Ectodermal cell (in vitro differentiated cells): ENCODE measurements around the gene BABAM2.

Experiments used
- H3K27ac ChIP-seq: 2 replicates; pipeline ENCODE4 v1.7.0; 2013; ENCODE audit warnings: mild to moderate bottlenecking, low read depth, low read length; ENCODE audit not compliant: insufficient read depth, poor library complexity, severe bottlenecking
- H3K27me3 ChIP-seq: 2 replicates; pipeline ENCODE4 v1.7.0; 2013; ENCODE audit warnings: mild to moderate bottlenecking, low read length; ENCODE audit not compliant: insufficient read depth, control insufficient read depth, poor library complexity, severe bottlenecking
- H3K36me3 ChIP-seq: one replicate; pipeline ENCODE4 v1.7.0; 2013; ENCODE audit warnings: low read length; ENCODE audit not compliant: control insufficient read depth, insufficient read depth
- H3K4me1 ChIP-seq: one replicate; pipeline ENCODE4 v1.7.0; 2013; ENCODE audit warnings: low read length; ENCODE audit not compliant: control insufficient read depth, insufficient read depth
- H3K4me3 ChIP-seq: 2 replicates; pipeline ENCODE4 v1.7.0; 2013; ENCODE audit warnings: low read depth, low read length, control low read depth; ENCODE audit not compliant: insufficient read depth
- H3K9me3 ChIP-seq: 2 replicates; pipeline ENCODE4 v1.7.0; 2013; ENCODE audit warnings: mild to moderate bottlenecking, low read length, moderate library complexity; ENCODE audit not compliant: control insufficient read depth
- WGBS, 2 experiments: methylation state at CpG; one replicate each; pipeline ENCODE4 v1.1.7; 2013; ENCODE audit warnings: missing lambda C conversion rate in 2 of 2; 5-methylcytosine and 5-hydroxymethylcytosine counted together

Gene BABAM2

DNA sequence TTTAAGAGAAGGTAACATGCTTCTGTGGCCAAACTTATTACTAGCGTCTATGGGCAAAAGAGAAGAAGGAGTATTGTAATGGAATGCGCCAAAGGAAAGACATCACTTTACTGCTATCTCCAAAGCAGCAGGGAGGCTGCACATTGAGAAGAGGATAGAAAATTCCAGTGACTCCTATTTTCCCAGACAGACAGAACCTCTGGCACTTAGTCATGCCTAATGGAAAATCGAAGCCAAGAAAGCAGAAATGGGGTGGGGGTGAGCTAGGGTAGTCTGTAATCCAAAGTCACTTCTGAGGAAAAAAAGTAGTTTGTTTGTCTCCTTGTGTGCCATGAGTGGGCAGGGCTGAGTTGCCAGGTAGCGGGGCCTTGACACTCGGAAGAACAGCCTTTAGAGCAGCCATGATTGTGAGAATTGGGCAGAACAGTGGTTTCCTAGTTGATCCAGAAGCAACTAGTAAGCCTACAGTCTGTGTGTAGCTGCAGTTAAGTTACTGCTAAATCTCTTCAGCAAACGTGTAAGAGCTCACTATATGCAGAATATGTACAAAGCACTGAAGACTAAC is 422.8 kb downstream of the BABAM2 start:
- Histone ChIP-seq H3K9me3 (no peaks in the 10 kb centered on the region), H3K27me3 (no peaks in the 10 kb centered on the region), H3K4me3 (no peak overlapping the region), H3K27ac (no peak overlapping the region), H3K4me1 (no peaks in the 10 kb centered on the region), H3K36me3 (no peaks in the 10 kb centered on the region)
- 93% methylated on average over 6 of the region's 6 CpGs for WGBS, 2 experiments

DNA sequence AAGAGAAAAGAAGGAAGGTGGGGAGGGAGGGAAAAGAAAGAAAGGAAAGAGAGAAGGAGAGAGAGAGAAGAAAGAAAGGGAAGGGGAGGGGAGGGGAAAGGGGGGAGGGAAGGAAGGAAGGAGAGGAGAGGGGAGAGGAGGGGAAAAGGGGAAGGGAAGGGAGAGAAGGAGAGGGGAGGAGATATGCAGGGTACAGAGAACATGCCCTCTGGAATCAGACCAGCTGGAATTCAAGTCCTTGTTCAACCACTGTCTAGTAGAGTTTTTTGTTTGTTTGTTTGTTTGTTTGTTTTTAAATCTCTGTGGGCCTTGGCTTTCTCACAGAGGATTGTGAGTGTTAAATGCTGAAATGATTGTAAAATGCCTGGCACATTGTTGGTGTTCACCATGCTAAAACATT is 424.4 kb downstream of the BABAM2 start:
- Histone ChIP-seq H3K27ac (no peak overlapping the region), H3K4me1 (peaks cover 16% of the 10 kb centered on the region), H3K4me3 (no peak overlapping the region), H3K36me3 (no peaks in the 10 kb centered on the region), H3K27me3 (no peaks in the 10 kb centered on the region), H3K9me3 (no peaks in the 10 kb centered on the region)

DNA sequence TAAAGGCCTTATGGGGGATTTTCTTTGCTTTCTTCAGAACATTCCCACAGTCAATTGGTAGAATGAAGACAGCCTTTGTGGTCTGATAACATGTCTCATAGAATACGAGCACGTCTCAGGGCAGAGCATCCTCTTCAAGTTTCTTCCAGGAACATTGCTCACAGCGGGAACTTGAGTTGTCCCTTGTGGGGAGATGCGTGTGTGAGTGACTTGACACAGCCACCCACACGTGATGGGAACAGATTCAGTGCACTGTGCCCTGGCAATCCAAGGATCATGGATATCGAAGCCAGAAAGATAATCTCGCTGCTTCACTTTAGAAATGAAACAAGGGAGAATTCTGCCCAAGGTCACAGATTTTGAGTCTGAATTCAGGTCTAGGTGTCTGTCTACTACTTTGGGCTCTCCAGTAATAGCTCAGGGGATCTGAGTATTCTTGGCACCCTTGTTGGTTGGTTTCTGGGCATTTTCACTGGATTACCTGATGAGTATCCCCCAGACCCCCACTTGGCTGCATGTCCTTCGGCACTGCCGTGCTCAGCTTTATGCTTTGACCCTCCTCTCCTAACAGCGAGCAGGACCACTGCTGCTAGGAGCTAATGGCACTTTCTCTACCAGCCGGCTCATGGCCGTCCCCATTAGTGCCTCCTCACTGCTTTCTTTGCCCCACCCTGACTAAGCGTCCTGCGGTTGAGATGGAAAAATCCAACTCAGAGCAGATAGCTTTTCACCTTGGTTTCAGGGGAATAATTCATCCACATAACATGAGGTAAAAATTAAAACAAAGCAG is 426.2 kb downstream of the BABAM2 start:
- no peaks in the 10 kb centered on the region for H3K27me3 ChIP-seq
- no peak overlapping the region for H3K4me3 ChIP-seq
- H3K9me3 ChIP-seq: no peaks in the 10 kb centered on the region
- no peak overlapping the region for H3K27ac ChIP-seq
- whole genome bisulfite sequencing, 2 experiments: 93 to 96% methylated on average over 14 of the region's 14 CpGs
- no peaks in the 10 kb centered on the region for H3K36me3 ChIP-seq
- peaks cover 33% of the 10 kb centered on the region for H3K4me1 ChIP-seq

DNA sequence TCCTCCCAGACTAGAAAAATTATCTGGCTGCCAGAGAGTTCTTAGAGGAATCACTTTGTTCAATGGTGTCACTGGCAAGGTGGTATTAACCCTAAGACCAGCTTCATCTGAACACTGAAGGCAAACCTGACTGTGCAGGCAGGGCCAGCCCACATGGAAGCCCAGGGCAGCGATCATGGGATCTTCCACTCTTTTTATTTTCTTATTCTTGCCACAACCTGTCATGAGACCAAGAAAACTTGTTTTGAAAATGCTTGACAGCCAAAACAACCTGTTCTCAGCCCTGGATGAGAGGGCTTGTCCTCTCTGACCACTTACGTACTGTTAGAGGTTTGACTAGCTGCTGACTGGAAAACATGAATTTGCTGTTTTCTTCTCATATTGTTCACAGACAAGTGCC is 426.9 kb downstream of the BABAM2 start:
- H3K27me3 ChIP-seq: no peaks in the 10 kb centered on the region

DNA sequence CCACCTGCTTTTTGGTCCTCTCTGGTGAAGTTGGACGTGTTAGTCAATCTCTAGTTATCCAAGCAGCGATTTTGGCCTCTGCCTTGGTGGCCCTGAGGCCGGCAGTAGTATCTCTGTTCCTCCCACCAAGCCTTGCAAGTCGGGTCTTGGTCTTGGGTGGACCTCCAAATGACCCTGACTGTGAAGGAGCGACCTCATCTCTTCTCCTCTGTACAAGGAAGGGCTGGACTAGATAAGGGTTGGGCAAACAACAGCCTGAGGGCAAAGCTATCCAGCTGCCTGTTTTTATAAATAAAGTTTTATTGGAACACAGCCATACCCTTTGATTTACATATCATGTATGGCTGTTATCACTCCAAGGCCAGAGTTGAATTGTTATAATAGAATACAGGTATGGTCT is 427.5 kb downstream of the BABAM2 start:
- H3K4me3 ChIP-seq: no peak overlapping the region
- H3K27me3 ChIP-seq: no peaks in the 10 kb centered on the region
- no peak overlapping the region for H3K27ac ChIP-seq
- no peaks in the 10 kb centered on the region for H3K9me3 ChIP-seq
- H3K4me1 ChIP-seq: peaks cover 46% of the 10 kb centered on the region
- no peaks in the 10 kb centered on the region for H3K36me3 ChIP-seq
- 86 to 95% methylated on average over 5 of the region's 5 CpGs for WGBS, 2 experiments

More for the DNA sequence above, 426.9 kb downstream of the BABAM2 start:
- no peaks in the 10 kb centered on the region for H3K9me3 ChIP-seq
- H3K36me3 ChIP-seq: no peaks in the 10 kb centered on the region
- no peak overlapping the region for H3K4me3 ChIP-seq
- WGBS, 2 experiments: 92 to 95% methylated on average over 2 of the region's 2 CpGs
- no peak overlapping the region for H3K27ac ChIP-seq
- H3K4me1 ChIP-seq: peaks cover 40% of the 10 kb centered on the region

DNA sequence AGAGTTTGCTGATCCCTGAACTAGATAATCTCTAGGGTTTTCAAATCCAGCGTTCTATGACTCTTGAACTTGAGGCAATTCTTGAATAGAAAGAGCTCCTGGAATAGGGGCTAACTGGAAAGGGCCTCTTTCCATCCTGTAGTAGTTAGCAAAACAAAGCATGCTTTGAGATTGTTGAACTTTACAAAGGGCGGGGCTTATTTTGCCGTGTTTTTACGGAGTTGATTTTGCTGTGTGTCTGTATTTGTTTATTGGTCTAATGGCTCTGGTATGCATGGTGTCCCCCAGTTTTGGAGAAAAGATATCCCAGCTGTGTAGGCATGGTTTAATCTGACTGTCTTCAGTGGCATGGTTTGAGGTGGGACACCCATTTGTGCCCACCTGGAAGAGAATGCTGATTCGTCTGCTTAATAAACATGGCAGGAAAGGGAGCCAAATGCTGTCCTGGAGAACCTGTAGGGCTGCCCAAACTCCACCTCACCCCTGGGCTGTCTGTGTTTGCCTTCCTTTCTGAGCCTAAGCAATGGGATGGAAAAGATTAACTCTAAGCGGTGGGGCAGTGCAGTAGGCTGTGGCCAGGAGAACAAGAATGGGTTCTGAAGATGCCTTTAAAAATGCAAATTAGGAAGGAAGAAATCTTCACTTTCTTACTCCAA is 428.1 kb downstream of the BABAM2 start:
- 84 to 86% methylated on average over 6 of the region's 6 CpGs for WGBS, 2 experiments
- Histone ChIP-seq H3K4me3 (no peak overlapping the region), H3K27ac (no peak overlapping the region), H3K36me3 (no peaks in the 10 kb centered on the region), H3K4me1 (peaks cover 50% of the 10 kb centered on the region), H3K9me3 (no peaks in the 10 kb centered on the region), H3K27me3 (no peaks in the 10 kb centered on the region)

DNA sequence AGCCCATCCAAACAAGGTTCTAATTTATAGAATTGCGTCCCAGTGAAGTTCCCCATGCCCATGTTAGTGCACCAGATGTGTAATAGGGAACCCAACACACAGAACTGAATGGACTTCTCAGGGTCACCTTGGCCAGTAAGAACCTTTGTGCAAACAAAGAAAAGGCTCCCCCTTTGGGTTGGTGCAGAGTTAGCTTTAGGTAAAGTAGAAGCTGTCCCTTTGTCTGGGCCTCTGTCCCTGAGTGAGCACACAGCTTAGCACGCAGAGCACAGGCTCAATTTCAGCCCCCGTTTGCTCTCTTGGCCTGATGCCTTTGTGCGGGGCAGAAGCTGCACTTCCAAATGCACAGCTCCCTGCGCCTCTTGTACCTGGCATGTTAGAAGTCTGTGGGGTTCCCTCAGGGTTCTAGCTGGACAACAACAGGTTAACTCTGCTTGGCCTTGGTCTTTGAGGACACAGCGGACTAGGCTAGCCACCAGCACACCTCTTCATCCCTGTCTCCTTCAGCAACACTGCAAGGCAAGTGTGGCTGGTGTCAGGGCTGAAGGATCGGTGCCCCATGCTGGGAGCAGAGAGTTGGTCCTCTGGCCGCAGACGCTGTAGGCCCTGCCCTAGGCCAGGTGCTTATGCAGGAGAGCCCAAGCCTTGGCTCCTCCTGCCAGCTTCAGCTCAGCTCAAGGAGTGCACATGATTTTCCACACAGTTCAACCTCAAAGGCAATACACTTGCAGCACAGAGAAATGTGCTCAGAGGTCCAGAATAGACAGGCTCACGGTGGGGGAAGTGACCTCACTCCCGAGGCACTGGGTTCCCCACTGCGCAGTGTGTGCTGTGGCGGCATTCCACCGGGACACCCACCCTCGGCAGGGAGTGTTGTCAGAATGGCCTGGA is 428.8 kb downstream of the BABAM2 start:
- H3K27ac ChIP-seq: no peak overlapping the region
- WGBS, 2 experiments: 91 to 92% methylated on average over 15 of the region's 15 CpGs

DNA sequence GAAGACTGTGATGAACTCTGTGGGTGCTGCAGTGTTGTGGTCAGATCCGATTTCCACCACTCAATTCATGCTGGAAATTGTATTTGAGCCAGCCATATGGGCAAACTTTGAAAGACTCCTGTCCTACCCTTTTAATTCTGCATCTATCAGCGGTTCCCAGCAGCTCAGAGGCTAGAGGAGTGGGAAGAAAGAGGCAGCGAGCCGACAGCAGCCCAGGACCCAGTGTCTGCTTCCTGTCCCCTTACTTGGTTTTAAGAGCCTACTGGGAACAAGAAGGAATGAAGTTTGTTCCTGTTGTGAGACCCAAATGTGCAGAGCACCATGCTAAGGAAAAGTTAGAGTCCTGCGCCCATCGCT is 429.5 kb downstream of the BABAM2 start:
- Histone ChIP-seq H3K27me3 (no peaks in the 10 kb centered on the region), H3K4me3 (no peak overlapping the region), H3K9me3 (no peaks in the 10 kb centered on the region), H3K36me3 (no peaks in the 10 kb centered on the region), H3K4me1 (peaks cover 51% of the 10 kb centered on the region), H3K27ac (no peak overlapping the region)
- WGBS, 2 experiments: 93 to 98% methylated on average over 6 of the region's 6 CpGs

More for the DNA sequence above, 428.8 kb downstream of the BABAM2 start:
- Histone ChIP-seq H3K9me3 (no peaks in the 10 kb centered on the region), H3K36me3 (no peaks in the 10 kb centered on the region), H3K4me1 (peaks cover 50% of the 10 kb centered on the region), H3K27me3 (no peaks in the 10 kb centered on the region), H3K4me3 (no peak overlapping the region)

DNA sequence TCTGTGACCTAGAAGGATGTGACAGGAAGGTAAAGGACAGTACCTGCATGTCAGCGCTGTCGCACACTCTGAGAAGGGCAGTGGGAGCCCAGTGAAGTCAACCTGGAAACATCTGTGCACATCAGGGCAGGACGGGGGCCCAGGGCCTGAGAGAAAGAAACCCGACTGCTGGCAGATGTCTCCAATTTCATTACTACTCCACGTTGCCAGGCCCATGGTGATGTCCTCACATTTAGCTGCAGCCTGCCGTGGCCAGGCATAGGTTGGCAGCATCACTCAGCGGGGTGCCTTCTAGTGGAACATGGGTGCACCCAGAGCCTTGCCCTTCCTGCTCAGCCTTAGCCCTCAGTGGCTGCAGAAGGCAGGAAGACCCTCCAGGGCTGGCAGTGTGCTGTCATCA is 429.8 kb downstream of the BABAM2 start:
- peaks cover 55% of the 10 kb centered on the region for H3K4me1 ChIP-seq

DNA sequence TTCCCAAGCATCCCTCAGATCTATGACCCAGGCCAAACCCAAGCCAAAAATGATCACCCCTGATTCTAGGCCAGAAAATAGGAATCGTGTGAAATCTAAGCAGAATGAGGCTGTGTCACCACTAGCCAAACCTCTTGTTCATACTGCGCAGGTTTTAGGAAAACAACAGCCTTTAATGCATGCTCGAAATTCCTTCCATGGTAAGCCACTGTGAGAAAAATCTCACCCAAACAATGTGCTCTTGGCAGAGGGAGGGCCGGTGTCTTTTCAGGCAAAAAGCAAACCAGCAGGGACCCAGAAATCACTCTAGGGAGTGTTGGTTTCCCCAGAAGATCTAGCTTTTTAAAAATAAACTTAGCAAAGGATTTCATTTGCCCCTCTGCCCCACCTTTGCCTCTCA is 430.9 kb downstream of the BABAM2 start:
- H3K27ac ChIP-seq: peak overlapping the region; percentile 71
- WGBS, 2 experiments: 11% methylated on average over 4 of the region's 4 CpGs

More for the DNA sequence above, 429.8 kb downstream of the BABAM2 start:
- no peak overlapping the region for H3K27ac ChIP-seq
- no peaks in the 10 kb centered on the region for H3K9me3 ChIP-seq
- no peaks in the 10 kb centered on the region for H3K36me3 ChIP-seq
- 91 to 92% methylated on average over 7 of the region's 7 CpGs for WGBS, 2 experiments
- H3K27me3 ChIP-seq: no peaks in the 10 kb centered on the region
- H3K4me3 ChIP-seq: no peak overlapping the region

More for the DNA sequence above, 430.9 kb downstream of the BABAM2 start:
- H3K4me3 ChIP-seq: no peak overlapping the region
- H3K4me1 ChIP-seq: peaks cover 65% of the 10 kb centered on the region
- H3K36me3 ChIP-seq: no peaks in the 10 kb centered on the region
- H3K9me3 ChIP-seq: no peaks in the 10 kb centered on the region
- no peaks in the 10 kb centered on the region for H3K27me3 ChIP-seq
